B cell (primary cell): ENCODE data around the gene SERPINI2. TPM values are rescaled to one million over a fixed set of nuclear protein-coding genes. Genes with fewer than 3 reads are reported as not detected.

Experiments used
- ATAC-seq: fragments of 200-7000 bp; cut with Tn5 transposase; one replicate; pipeline ENCODE4 v1.10.0; 2021; ENCODE audit warnings: low read depth, mild to moderate bottlenecking, moderate number of reproducible peaks, moderate library complexity
- CTCF ChIA-PET: fragments of 350-600 bp; sonication (Branson Sonifier 250); formaldehyde crosslinking; loops from one replicate; lab custom pipeline; 2021; ENCODE audit warnings: antibody characterized with exemption, inconsistent platforms; lab: Charles Lee
- POLR2A ChIA-PET: fragments of 350-600 bp; sonication (Branson Sonifier 250); formaldehyde crosslinking; loops from one replicate; lab custom pipeline; 2021; ENCODE audit warnings: antibody characterized with exemption; lab: Charles Lee
- DNase-seq: peaks from one replicate; pipeline ENCODE4 v3.0.0; 2013
- H2AFZ ChIP-seq: 2 replicates; pipeline ENCODE4 v1.6.1; 2012; ENCODE audit warnings: mild to moderate bottlenecking, low read depth, low read length; ENCODE audit not compliant: insufficient read depth, poor library complexity, severe bottlenecking
- H3K27ac ChIP-seq, 2 donors: 1 replicate in 1 of 2; 2 replicates in 1 of 2; pipeline ENCODE4 v1.5.1; 2012 to 2013; ENCODE audit warnings: low read length in 2 of 2, mild to moderate bottlenecking in 2 of 2, moderate library complexity in 1 of 2
- H3K27me3 ChIP-seq, 4 experiments: fragments of 200-600 bp in 1 of 4; sonication (generic) in 1 of 4; replicated peaks in 1 of 4; 1 replicate in 2 of 4; 2 replicates in 2 of 4; pipeline versions ENCODE4 v1.6.1 to v1.7.0; 2013 to 2016; ENCODE audit warnings: low read length in 3 of 4, mild to moderate bottlenecking in 2 of 4, mixed read lengths in 1 of 4, moderate library complexity in 1 of 4; ENCODE audit not compliant: insufficient read depth in 4 of 4, control insufficient read depth in 3 of 4; ENCODE audit errors: control extremely low read depth in 1 of 4
- H3K36me3 ChIP-seq, 2 experiments: replicated peaks in 1 of 2; 1 replicate in 1 of 2; 2 replicates in 1 of 2; pipeline versions ENCODE4 v1.6.1 to v1.7.1; 2013; ENCODE audit warnings: low read length in 1 of 2; ENCODE audit not compliant: insufficient read depth in 2 of 2, control insufficient read depth in 1 of 2; ENCODE audit errors: control extremely low read depth in 1 of 2, extremely low read depth in 1 of 2
- H3K4me1 ChIP-seq, 2 donors: fragments of 200-600 bp in 1 of 2; sonication (generic) in 1 of 2; 1 replicate in 1 of 2; 2 replicates in 1 of 2; pipeline versions ENCODE4 v1.5.1 to v1.6.1; 2013 to 2017; ENCODE audit warnings: low read length in 2 of 2; ENCODE audit not compliant: control insufficient read depth in 2 of 2, insufficient read depth in 2 of 2
- H3K4me2 ChIP-seq: replicated peaks from 2 replicates; pipeline ENCODE3; 2012; ENCODE audit warnings: mild to moderate bottlenecking, low read depth, low read length; ENCODE audit not compliant: poor library complexity, severe bottlenecking
- H3K4me3 ChIP-seq, 5 experiments: fragments of 200-600 bp in 1 of 5; sonication (generic) in 1 of 5; 1 replicate in 3 of 5; 2 replicates in 2 of 5; pipeline versions ENCODE4 v1.5.1 to v1.7.0; 2011 to 2016; ENCODE audit warnings: low read length in 4 of 5, mild to moderate bottlenecking in 4 of 5, low read depth in 2 of 5, control low read depth in 1 of 5, moderate library complexity in 1 of 5; ENCODE audit not compliant: insufficient read depth in 1 of 5; ENCODE audit errors: control extremely low read depth in 1 of 5, extremely low read depth in 1 of 5
- H3K79me2 ChIP-seq: fragments of 200-600 bp; sonication (generic); one replicate; pipeline ENCODE4 v1.6.0; 2016; ENCODE audit warnings: low read length; ENCODE audit not compliant: control insufficient read depth, insufficient read depth
- H3K9ac ChIP-seq: fragments of 200-600 bp; sonication (generic); 2 replicates; pipeline ENCODE4 v1.6.1; 2017; ENCODE audit warnings: mild to moderate bottlenecking, low read length, moderate library complexity
- H3K9me3 ChIP-seq, 3 donors: one replicate each; pipeline versions ENCODE4 v1.6.1 to v1.7.1; 2013; ENCODE audit warnings: low read length in 2 of 3; ENCODE audit not compliant: control insufficient read depth in 2 of 3, insufficient read depth in 1 of 3; ENCODE audit errors: control extremely low read depth in 1 of 3
- H4K20me1 ChIP-seq: 2 replicates; pipeline ENCODE4 v1.6.0; 2012; ENCODE audit warnings: mild to moderate bottlenecking, low read length; ENCODE audit not compliant: insufficient read depth, control insufficient read depth, poor library complexity, severe bottlenecking
- H3K27ac Mint-ChIP-seq: one replicate; pipeline ENCODE4 v1.8.0; 2021; ENCODE audit warnings: mixed read lengths
- H3K27me3 Mint-ChIP-seq: one replicate; pipeline ENCODE4 v1.8.0; 2021; ENCODE audit warnings: mixed read lengths
- H3K4me1 Mint-ChIP-seq: one replicate; pipeline ENCODE4 v1.8.0; 2021; ENCODE audit warnings: mixed read lengths
- H3K4me3 Mint-ChIP-seq: one replicate; pipeline ENCODE4 v1.8.0; 2021; ENCODE audit warnings: mixed read lengths
- H3K9me3 Mint-ChIP-seq: one replicate; pipeline ENCODE4 v1.8.0; 2022; ENCODE audit warnings: mixed read lengths; ENCODE audit not compliant: insufficient read depth
- EZH2 ChIP-seq: IDR thresholded peaks from 2 replicates; pipeline ENCODE4 v1.6.1; 2012; ENCODE audit warnings: borderline replicate concordance, low read depth, mild to moderate bottlenecking, moderate library complexity, low read length; ENCODE audit not compliant: insufficient read depth, poor library complexity, severe bottlenecking
- WGBS: methylation state at CpG from one replicate; pipeline ENCODE4 v1.1.5; 2013; ENCODE audit warnings: missing lambda C conversion rate; ENCODE audit not compliant: insufficient coverage; 5-methylcytosine and 5-hydroxymethylcytosine counted together
- intact Hi-C: fragments of 100-400 bp; cut with micrococcal nuclease; formaldehyde crosslinking; loops from one replicate; pipeline ENCODE4 v1.10.0; 2022
- polyA plus RNA-seq: library from polyadenylated mRNA; depleted of rRNA; stranded (reverse); fragments of >200 nt; gene quantifications from 2 replicates; pipeline ENCODE4 v1.2.3, GENCODE V29; 2012
- total RNA-seq, 2 donors: library from RNA; stranded (reverse); fragments of 120-200 nt in 1 of 2; gene quantifications; 1 replicate in 1 of 2; 2 replicates in 1 of 2; pipeline versions ENCODE4 v1.2.3 to v1.2.4, GENCODE V29; 2013 to 2022
- TF ChIP-seq, protein P1 (sequence below): fragments of 200-600 bp; IDR thresholded peaks from one replicate; pipeline ENCODE4 v1.8.0; 2022; ENCODE audit warnings: antibody characterized with exemption, mild to moderate bottlenecking

SERPINI2 gene
- total and polyA plus RNA-seq, 2 donors (not counting 1 experiment from before 2014, with no cell fraction given) = not detected

DNA sequence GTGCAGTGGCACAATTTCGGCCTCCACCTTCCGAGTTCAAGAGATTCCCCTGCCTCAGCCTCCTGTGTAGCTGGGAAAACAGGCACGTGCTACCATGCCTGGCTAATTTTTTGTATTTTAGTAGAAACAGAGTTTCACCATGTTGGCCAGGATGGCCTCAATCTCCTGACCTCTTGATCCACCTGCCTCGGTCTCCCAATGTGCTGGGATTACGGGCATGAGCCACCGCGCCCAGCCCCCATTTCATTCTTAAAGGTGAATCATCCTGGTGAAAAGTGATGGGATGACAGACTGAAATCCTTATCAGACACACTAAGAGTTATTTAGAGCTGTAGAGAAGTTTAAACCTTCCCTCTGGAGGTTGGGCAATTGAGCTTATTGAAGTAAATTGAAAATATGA, 24.1 kb upstream of the SERPINI2 start:
- ATAC-seq (no peak), DNase-seq (no peak)
- no peaks in the 10 kb centered on the region for H3K4me1 ChIP-seq
- H3K79me2 ChIP-seq = no peaks in the 10 kb centered on the region
- no peaks in the 10 kb centered on the region for H3K9me3 ChIP-seq
- ChIA-PET CTCF (no interaction called here), POLR2A (no interaction called here)
- H3K27ac ChIP-seq = no peak overlapping the region
- intact Hi-C loops = no loop called here
- no peak for TF ChIP-seq EZH2
- TF ChIP-seq, protein P1, sequence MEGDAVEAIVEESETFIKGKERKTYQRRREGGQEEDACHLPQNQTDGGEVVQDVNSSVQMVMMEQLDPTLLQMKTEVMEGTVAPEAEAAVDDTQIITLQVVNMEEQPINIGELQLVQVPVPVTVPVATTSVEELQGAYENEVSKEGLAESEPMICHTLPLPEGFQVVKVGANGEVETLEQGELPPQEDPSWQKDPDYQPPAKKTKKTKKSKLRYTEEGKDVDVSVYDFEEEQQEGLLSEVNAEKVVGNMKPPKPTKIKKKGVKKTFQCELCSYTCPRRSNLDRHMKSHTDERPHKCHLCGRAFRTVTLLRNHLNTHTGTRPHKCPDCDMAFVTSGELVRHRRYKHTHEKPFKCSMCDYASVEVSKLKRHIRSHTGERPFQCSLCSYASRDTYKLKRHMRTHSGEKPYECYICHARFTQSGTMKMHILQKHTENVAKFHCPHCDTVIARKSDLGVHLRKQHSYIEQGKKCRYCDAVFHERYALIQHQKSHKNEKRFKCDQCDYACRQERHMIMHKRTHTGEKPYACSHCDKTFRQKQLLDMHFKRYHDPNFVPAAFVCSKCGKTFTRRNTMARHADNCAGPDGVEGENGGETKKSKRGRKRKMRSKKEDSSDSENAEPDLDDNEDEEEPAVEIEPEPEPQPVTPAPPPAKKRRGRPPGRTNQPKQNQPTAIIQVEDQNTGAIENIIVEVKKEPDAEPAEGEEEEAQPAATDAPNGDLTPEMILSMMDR = no peak
- Mint-ChIP-seq H3K9me3 (no peaks in the 10 kb centered on the region), H3K4me3 (no peak overlapping the region), H3K27me3 (no peaks in the 10 kb centered on the region), H3K4me1 (no peaks in the 10 kb centered on the region), H3K27ac (no peak overlapping the region)
- H3K36me3 ChIP-seq = no peaks in the 10 kb centered on the region
- no peak overlapping the region for H2AFZ ChIP-seq
- 89% methylated on average over 3 of the region's 7 CpGs for WGBS
- H3K27me3 ChIP-seq = no peaks in the 10 kb centered on the region
- no peaks in the 10 kb centered on the region for H4K20me1 ChIP-seq
- no peak overlapping the region for H3K4me2 ChIP-seq
- H3K9ac ChIP-seq = no peak overlapping the region
- no peak overlapping the region for H3K4me3 ChIP-seq

DNA sequence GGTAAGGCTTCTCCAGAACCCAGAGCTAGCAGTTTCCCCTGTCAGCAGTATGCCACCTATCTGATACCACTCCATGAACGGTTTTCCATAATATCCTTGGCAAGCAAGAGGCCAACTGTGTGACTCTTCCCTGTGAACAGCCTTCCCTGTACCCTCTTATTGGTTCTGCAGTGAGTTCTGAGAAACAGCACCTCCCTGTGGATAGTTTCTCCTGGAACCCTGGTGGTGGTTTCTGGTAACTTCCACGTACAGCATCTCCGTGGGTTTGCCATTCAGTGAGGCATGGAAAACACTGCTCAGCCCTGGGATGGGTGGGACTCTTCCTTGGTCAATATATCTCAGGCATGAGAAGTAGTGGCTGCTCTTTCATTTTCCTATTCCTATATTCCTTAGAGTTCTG, 19.4 kb upstream of the SERPINI2 start:
- DNase-seq = no peak

More for the DNA sequence above, 19.4 kb upstream of the SERPINI2 start:
- ChIA-PET POLR2A (no interaction called here), CTCF (interaction anchor here (0.7 kb wide), 1 partner anchor 19 kb away, joined by 4 read pairs; no protein-coding TSS in a partner anchor)
- no peaks in the 10 kb centered on the region for H3K79me2 ChIP-seq
- no peak overlapping the region for H2AFZ ChIP-seq
- intact Hi-C loops = no loop called here
- H3K9ac ChIP-seq = no peak overlapping the region
- no peak overlapping the region for H3K4me2 ChIP-seq
- H3K4me1 ChIP-seq = no peaks in the 10 kb centered on the region
- 57% methylated on average over 1 of the region's 3 CpGs for WGBS
- H3K27ac ChIP-seq = no peak overlapping the region
- H4K20me1 ChIP-seq = no peaks in the 10 kb centered on the region
- H3K27me3 Mint-ChIP-seq = no peaks in the 10 kb centered on the region
- H3K27me3 ChIP-seq = no peaks in the 10 kb centered on the region
- H3K27ac Mint-ChIP-seq = no peak overlapping the region
- TF ChIP-seq EZH2 = no peak
- TF ChIP-seq, protein P1 = no peak
- H3K9me3 Mint-ChIP-seq = no peaks in the 10 kb centered on the region
- H3K9me3 ChIP-seq = no peaks in the 10 kb centered on the region
- no peak overlapping the region for H3K4me3 ChIP-seq
- H3K4me3 Mint-ChIP-seq = no peak overlapping the region
- no peaks in the 10 kb centered on the region for H3K4me1 Mint-ChIP-seq
- ATAC-seq = no peak
- no peaks in the 10 kb centered on the region for H3K36me3 ChIP-seq
